HEK293 (cell line): ENCODE data around the gene EFNA2.

ENCODE experiments used
- AEBP2 ChIP-seq: fragments of 450-650 bp; formaldehyde crosslinking; IDR thresholded peaks from 2 replicates; pipeline ENCODE4 v1.5.1; 2016; ENCODE audit warnings: missing biosample characterization, missing genetic modification characterization, borderline replicate concordance
- BCL11A ChIP-seq: fragments of 450-650 bp; formaldehyde crosslinking; IDR thresholded peaks from 2 replicates; pipeline ENCODE4 v1.5.1; 2016; ENCODE audit warnings: low read depth, missing biosample characterization, missing genetic modification characterization
- BCL11B ChIP-seq: fragments of 450-650 bp; formaldehyde crosslinking; IDR thresholded peaks from 2 replicates; pipeline ENCODE4 v1.5.1; 2016; ENCODE audit warnings: low read depth, missing biosample characterization, missing genetic modification characterization
- FEZF1 ChIP-seq: fragments of 450-650 bp; formaldehyde crosslinking; IDR thresholded peaks from 2 replicates; pipeline ENCODE4 v1.5.1; 2016; ENCODE audit warnings: missing biosample characterization, missing genetic modification characterization
- KLF10 ChIP-seq: fragments of 450-650 bp; IDR thresholded peaks from 2 replicates; pipeline ENCODE4 v1.5.1; 2018; ENCODE audit warnings: missing biosample characterization, mild to moderate bottlenecking, missing genetic modification characterization
- KLF17 ChIP-seq: fragments of 450-650 bp; formaldehyde crosslinking; IDR thresholded peaks from 2 replicates; pipeline ENCODE4 v1.5.1; 2016; ENCODE audit warnings: missing biosample characterization, missing genetic modification characterization
- PRDM4 ChIP-seq: fragments of 450-650 bp; formaldehyde crosslinking; IDR thresholded peaks from 2 replicates; pipeline ENCODE4 v1.5.1; 2017; ENCODE audit warnings: missing biosample characterization, missing genetic modification characterization
- TRIM28 ChIP-seq: IDR thresholded peaks from 2 replicates; pipeline ENCODE4 v1.6.1; 2011; ENCODE audit warnings: low read length, control low read depth, borderline replicate concordance
- TSHZ1 ChIP-seq: fragments of 450-650 bp; formaldehyde crosslinking; IDR thresholded peaks from 2 replicates; pipeline ENCODE4 v1.5.1; 2016; ENCODE audit warnings: missing biosample characterization, missing genetic modification characterization, borderline replicate concordance
- ZBTB26 ChIP-seq: fragments of 450-650 bp; formaldehyde crosslinking; optimal IDR thresholded peaks from 2 replicates; pipeline ENCODE3; 2016; ENCODE audit warnings: missing biosample characterization, mild to moderate bottlenecking, missing genetic modification characterization
- ZBTB44 ChIP-seq: fragments of 450-650 bp; IDR thresholded peaks from 2 replicates; pipeline ENCODE4 v1.5.1; 2018; ENCODE audit warnings: missing biosample characterization, mild to moderate bottlenecking, missing genetic modification characterization
- ZNF112 ChIP-seq: fragments of 450-650 bp; formaldehyde crosslinking; IDR thresholded peaks from 2 replicates; pipeline ENCODE4 v1.5.0; 2017; ENCODE audit warnings: missing biosample characterization, missing genetic modification characterization
- ZNF221 ChIP-seq: fragments of 450-650 bp; formaldehyde crosslinking; IDR thresholded peaks from 2 replicates; pipeline ENCODE4 v1.5.1; 2017; ENCODE audit warnings: missing biosample characterization, missing genetic modification characterization, borderline replicate concordance
- ZNF26 ChIP-seq: fragments of 450-650 bp; formaldehyde crosslinking; IDR thresholded peaks from 2 replicates; pipeline ENCODE4 v1.5.1; 2016; ENCODE audit warnings: missing biosample characterization, missing genetic modification characterization
- ZNF274 ChIP-seq, 2 experiments: fragments of 200-500 bp in 1 of 2; fragments of 450-650 bp in 1 of 2; sonication (Bioruptor generic) in 1 of 2; formaldehyde crosslinking in 1 of 2; IDR thresholded peaks; 2 replicates each; pipeline versions ENCODE4 v1.5.1 to v1.6.1; 2014 to 2016; ENCODE audit warnings: borderline replicate concordance in 1 of 2, inconsistent platforms in 1 of 2, low read length in 1 of 2, missing biosample characterization in 1 of 2, missing genetic modification characterization in 1 of 2
- ZNF302 ChIP-seq: fragments of 450-650 bp; formaldehyde crosslinking; IDR thresholded peaks from 2 replicates; pipeline ENCODE4 v1.5.1; 2016; ENCODE audit warnings: missing biosample characterization, missing genetic modification characterization, low read depth
- ZNF423 ChIP-seq: fragments of 450-650 bp; formaldehyde crosslinking; IDR thresholded peaks from 2 replicates; pipeline ENCODE4 v1.5.1; 2016; ENCODE audit warnings: missing biosample characterization, missing genetic modification characterization
- ZNF449 ChIP-seq: fragments of 450-650 bp; formaldehyde crosslinking; IDR thresholded peaks from 2 replicates; pipeline ENCODE4 v1.5.1; 2017; ENCODE audit warnings: missing biosample characterization, mild to moderate bottlenecking, missing genetic modification characterization, moderate library complexity
- ZNF677 ChIP-seq: fragments of 450-650 bp; IDR thresholded peaks from 2 replicates; pipeline ENCODE4 v1.5.0; 2018; ENCODE audit warnings: missing biosample characterization, mild to moderate bottlenecking, missing genetic modification characterization, moderate library complexity
- ZNF692 ChIP-seq: fragments of 450-650 bp; formaldehyde crosslinking; IDR thresholded peaks from 2 replicates; pipeline ENCODE4 v1.5.1; 2016; ENCODE audit warnings: missing biosample characterization, missing genetic modification characterization
- ZNF76 ChIP-seq: fragments of 450-650 bp; formaldehyde crosslinking; IDR thresholded peaks from 2 replicates; pipeline ENCODE4; 2016; ENCODE audit warnings: low read depth, missing biosample characterization, missing genetic modification characterization, borderline replicate concordance

Gene EFNA2

GRCh38 chr19:1249298-1249989 is 36.2 kb upstream of the EFNA2 start (continued):
- TF ChIP-seq ZBTB26 (tag by site-specific recombination) (no peak), ZNF692 (tag by site-specific recombination) (peak; percentile 65), ZNF677 (tag by site-specific recombination) (no peak), TRIM28 (no peak), ZNF423 (tag by site-specific recombination) (peak; percentile 91), KLF17 (peak; percentile 19), ZNF449 (tag by site-specific recombination) (no peak), TSHZ1 (tag by site-specific recombination) (no peak), KLF10 (peak; percentile 94), ZNF221 (tag by site-specific recombination) (no peak), PRDM4 (no peak), ZNF76 (tag by site-specific recombination) (no peak), BCL11B (tag by site-specific recombination) (0 out of 2 replicates have a peak, but pooled peaks have one; percentile 32), FEZF1 (no peak), ZNF26 (no peak), BCL11A (tag by site-specific recombination) (peak; percentile 60; the same call in 1 of the 2 replicates), ZNF112 (tag by site-specific recombination) (no peak), ZNF302 (tag by site-specific recombination) (no peak), ZBTB44 (tag by site-specific recombination) (0 out of 2 replicates have a peak, but pooled peaks have one; percentile 10), ZNF274 (IDR thresholded peaks at IDR 0.05; ENCODE audit: low read length) (no peak), ZNF274 (tag by site-specific recombination; IDR thresholded peaks at IDR 0.05; ENCODE audit: borderline replicate concordance) (no peak), AEBP2 (no peak)
